Suppressor macrophage (primary cell): ENCODE data around the gene KCNQ1OT1.

Experiments
- DNase-seq, 4 experiments: peaks; one replicate each; pipeline ENCODE4 v3.0.0-alpha.2; 2020 to 2022
- total RNA-seq, 17 experiments: gene quantifications; one replicate each; lab custom pipeline; 2026; ENCODE audit warnings: mixed read lengths in 6 of 17, inconsistent platforms in 3 of 17; lab: John Stamatoyannopoulos, UW

The KCNQ1OT1 gene
- total RNA-seq: 4.6 to 40.5 (median 12.2) reads per million in 17 experiments

DNA sequence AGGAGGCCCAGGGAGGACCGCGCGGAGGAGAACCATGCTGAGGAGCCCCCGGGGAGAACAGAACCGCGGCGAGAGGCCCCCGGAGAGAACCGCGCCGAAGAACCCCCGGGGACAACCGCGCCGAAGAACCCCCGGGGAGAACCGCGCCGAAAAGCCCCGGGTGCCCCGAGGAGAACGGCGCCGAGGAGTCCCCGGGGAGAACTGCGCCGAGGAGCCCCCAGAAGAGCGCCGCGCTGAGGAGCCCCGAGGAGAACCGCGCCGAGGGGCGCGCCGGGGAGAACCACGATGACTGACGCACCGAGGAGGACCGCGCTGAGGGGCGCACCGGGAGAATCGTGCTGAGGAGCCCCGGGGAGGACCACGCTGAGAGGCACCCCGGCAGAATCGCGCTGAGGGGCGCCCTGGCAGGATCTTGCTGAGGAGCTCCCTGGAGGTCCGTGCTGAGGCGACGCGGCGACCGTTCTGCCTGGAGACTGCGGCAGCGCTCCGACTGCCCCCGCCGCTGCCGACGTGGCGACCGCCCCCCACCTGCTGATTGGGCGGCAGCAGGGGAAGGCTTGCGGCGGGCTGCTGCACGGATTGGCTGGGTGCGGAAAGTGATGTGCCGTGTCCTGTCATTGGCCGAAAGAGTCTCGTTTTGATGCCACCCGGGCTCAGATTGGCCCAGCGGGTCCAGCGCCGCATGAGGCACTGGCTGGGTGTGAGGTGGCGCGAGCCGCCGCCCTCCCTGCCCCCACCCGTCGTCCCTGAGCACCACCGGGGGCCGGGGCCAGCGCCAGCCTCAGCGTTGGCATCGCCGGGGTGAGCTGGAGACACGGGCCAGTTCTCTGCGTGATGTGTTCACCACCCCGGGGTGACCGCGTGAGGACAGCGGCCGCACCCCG lies at the start of gene KCNQ1OT1:
Gene KCNQ1OT1 (minus strand): TSS at position 464 of the 884 bp plus-strand sequence.
- DNase-seq: peak; percentile 89 to 94 (median 92)

DNA sequence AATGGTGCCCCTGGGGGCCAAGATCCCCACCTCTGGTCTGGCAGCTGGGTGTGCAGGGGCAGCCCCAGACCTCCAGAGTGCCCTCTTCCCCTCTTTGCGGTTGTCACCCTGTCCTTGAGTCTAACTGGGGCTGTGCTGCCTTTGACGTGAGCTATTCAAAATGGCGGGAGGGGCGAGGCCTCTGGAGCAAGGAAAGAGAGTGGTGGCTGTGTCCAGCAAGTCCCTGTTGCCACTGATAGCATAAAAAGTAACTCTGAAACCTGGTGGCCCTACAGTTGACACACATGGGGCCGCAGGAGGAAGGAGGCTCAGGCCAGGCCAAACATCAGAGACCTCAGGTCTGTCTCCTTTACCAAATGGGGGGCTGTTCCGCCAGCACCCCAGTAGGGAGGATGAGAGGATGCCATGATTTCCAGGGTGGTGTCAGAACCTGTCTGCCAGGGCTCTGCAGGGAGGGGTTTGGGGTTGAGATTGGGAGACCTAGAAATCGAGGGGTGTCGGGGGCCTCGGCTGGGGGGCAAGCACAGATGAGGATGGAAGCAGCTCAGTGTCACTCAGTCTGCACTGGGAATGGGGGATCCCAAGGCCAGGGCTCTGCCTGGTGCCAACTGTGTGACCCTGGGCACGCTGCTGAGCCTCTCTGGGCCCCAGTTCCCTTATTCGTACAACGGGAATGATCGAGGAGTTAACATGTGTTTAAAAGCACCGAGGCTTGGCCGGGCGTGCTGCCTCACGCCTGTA lies 49.2 kb upstream of the KCNQ1OT1 start:
- no peak for DNase-seq

DNA sequence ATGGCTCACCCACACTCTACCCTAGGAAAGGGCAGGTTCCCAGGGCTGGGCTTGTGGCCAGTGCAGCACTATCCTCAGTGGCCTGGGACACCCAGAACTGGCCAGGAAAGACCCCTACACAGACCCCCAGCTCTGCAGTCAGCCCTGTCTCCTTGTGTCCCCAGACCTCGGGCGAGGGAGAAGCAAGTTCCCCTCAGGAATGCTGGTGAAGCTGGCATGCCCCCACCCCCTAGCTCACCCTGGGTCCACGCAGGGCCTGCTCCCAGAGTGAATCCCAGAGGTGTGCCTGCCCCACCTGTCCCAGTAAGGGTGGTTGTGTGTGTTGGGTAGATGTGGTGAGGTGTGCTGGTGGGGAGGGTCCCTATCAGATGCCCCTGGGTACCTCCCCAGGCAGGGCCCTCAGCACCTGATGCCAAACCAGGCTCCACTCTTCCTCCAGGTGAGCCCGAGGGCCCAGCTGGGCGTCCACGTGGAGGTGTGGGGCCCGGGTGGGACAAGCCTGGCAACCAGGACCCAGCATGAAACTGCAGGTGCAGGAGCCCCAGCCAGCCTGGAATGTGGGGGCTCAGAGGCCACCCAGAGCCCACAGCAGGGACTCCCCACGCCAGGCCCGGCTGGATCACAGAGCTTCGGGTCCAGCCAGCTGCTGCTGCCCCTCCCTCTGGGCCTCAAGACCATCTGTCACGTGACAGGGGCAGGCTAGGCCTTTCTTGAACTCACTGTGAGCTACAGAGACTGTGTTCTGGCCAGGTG lies 48.4 kb upstream of the KCNQ1OT1 start:
- no peak for DNase-seq

- DNase-seq: no peak
Measured at GRCh38 chr11:2747248-2748027, 47.6 kb upstream of the KCNQ1OT1 start.

GRCh38 chr11:2746401-2747247 lies 46.8 kb upstream of the KCNQ1OT1 start:
- no peak for DNase-seq

GRCh38 chr11:2745511-2745910 lies 45.7 kb upstream of the KCNQ1OT1 start:
- no peak for DNase-seq

DNA sequence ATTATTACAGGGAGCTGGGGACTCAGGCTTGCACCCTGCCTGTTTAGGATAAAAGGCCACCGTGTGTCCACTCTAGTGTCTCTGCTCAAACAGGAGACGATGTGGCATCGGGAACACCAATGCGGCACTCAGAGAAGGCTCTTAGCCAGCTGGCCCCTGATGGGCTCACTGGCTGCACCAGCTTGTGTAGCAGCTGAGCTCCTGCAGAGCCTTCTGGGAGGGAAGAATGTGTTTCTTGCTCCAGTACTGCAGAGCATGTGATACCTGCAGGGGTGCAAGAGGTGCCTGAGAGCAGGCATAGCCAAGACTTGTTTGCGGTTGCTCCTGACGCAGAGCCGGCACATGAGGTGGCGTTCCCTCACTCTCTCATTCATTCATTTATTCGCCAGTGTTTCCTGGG lies 44.4 kb upstream of the KCNQ1OT1 start:
- DNase-seq: no peak

- no peak for DNase-seq
Measured at GRCh38 chr11:2743427-2744110, 43.8 kb upstream of the KCNQ1OT1 start.

DNA sequence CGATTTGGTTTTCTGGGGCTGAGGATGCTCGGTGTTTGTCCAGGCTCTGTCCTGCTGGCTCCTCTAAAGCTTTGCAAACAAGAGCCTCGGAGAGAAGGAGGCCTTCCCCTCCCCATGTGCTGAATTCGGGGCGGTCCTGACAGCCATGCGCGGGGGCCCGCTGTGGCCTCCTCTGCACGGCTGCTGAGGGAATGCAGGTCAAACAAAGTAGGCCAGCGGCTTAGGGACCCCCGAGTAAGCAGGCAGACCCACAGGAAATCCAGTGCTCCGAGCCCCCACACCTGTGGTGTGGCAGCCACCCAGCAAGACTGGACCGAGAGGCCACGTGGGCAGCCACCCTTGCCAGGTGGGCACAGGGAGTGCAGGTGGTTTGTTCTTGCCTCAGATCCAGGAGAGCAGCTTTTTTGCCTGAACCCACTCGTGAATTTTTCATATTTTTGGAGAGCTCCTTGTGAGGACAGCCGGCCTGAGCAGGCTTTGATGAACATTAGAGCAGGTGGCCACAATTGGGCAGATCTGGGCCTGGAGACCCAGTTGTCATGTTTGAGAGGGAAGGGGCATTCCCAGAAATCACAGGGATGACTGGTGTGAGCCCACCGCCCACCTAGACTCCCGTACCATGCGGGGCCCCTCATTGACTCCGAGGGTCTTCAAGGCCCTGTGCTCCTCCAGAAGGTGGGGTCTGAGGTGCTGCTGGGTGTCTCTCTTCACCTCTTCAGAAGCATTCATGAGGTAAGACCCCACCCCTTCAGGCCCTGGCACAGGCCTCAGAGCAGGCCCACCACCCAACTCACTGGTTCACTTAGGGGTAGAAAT lies 43.0 kb upstream of the KCNQ1OT1 start:
- no peak for DNase-seq

DNA sequence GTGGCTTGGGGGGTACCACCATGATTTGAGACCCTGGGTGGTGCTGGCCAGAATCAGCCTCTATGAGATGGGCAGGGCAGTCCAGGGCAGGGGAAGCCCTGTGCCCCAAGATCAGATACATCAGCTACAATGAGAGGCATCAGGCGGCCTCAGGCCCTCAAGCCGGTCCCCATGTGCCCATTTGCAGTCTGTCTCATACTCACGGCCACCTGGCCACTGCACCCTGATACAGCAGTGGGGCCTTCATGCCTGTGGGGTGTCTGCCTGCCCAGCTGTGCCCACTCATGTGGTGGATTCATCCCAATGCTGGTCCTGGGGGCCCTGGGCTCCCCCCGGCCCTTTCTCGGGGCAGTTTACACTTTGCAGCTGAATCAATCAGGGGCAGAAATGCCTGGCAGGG lies 42.4 kb upstream of the KCNQ1OT1 start:
- DNase-seq: no peak

- DNase-seq: peak; percentile 13 to 44 (median 19)
Measured at GRCh38 chr11:2741377-2742131, 41.8 kb upstream of the KCNQ1OT1 start.

DNA sequence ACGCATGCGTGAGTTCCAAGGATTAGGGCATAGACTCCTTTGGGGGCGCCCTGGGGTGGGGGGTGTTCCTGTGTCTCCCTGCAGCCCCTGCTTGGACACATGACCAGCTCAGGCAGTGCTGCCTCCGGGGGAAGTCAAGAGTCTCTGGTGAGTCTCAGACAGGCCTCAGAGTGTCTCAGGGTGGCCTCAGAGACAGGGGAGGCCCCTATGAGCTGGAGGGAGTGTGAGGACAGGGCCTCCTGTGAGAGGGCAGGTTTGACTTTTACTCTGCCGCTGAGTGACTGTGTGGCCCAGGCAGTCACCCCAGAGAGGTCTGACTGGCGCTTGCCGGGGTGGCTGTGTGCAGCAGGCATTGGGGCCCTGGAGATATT lies 41.2 kb upstream of the KCNQ1OT1 start:
- DNase-seq: no peak

DNA sequence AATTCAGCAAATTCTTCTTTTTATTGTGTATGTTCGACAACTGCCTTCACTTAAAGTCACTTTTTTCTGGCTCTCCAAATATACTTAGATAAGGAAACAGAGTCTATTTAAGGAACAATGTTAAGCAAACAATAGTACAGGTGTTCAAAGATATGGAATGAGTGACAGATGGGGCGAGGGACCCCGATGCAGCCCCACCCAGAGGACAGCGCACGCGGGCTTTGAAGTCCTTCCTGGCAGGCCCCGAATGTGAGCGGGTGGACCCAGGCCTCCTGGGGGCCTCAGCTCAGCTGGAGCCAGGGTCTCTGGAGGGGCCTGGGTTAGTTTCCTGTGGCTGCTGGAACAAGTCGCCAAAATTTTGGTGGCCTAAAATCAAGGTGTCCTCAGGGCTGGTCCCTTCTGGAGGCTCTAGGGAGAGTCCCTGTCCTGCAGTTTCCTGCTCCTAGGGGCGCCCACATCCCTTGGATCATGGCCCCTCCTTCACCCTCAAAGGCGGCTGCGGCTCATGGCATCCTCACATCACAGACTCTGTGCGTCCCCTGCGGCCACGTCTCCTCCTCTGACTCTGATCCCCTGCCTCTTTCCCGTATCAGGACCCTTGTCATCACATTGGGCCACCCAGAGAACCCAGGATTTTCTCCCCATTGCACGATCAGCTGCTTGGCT lies 40.6 kb upstream of the KCNQ1OT1 start:
- no peak for DNase-seq

DNA sequence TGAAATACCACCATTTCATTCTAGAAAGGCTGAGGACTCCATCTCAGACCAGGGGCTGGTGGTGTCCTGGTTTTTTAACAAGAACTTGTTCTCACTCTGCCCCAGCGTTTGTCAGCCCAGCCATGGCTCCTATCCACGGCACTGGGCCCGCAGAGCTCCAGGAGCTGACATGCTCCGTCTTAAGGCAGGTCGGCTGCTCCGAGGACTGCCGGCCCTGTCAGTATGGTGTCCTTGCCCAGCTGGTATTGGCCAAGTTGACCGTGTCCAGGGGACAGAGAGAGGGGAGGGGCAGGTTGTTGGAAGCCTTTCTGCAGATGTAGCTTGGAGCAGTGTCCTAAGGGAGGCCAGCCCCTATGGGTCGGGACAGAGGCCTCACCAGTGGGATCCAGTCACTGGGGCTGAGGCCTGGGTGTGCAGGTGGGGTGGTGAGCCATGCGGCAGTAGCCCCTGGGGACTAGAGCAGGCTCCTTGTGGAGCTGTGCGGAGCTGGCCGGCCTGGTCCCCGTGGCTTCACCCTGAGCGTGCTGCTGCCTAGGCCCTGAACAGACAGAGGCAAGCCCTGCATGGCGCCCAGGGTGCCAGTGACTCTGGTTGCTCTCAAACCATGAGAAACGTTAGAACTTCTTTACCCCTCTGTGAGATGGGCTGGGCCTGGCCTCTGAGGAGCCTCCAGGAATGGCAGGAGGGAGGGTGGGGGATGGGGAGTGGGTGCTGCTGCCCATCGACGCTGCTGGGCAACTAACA lies 39.9 kb upstream of the KCNQ1OT1 start:
- no peak for DNase-seq

DNA sequence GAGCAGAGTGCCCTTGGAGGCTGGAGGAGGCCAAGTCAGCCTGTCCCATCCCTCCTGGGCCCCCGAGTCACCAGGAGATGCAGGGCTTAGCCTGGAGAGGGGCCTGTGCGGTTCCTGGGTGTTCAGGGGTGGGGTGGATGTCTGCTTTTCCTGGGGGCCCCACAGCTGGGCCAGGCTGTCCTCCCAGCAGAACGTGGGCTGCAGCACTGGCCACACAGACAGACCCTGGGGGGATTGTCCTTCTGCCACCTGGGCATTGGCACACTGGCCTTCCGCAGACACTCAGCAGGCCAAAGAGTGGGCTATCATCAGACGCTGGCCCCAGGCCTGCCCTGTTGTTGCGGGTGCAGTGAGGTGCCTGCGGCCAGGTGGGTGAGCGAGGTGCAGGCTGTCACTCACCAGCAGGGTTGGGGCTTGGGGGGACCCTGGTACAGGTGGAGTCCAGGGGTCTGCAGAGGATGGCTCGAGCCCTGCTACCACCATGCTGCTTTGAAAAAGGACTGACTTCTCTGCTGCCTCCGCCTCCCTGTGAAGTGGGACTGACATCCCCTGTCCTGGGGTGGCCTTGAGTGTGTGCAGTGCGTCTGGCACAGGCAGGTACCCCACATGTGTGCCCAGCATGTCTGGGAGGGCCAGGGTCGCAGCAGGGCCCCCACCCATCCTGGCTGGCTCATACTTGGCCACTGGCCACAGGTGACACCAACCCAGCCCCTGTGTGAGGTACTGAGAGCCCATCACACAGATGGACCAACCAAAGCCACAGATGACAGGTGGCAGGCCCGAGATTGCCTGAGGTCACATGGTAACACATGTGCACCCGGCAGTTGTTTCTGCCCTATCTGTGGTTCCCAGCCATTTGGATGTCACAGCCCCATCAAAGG lies 39.0 kb upstream of the KCNQ1OT1 start:
- DNase-seq: no peak

GRCh38 chr11:2737866-2738265 lies 38.1 kb upstream of the KCNQ1OT1 start:
- peak; percentile 15 to 51 (median 34) for DNase-seq

DNA sequence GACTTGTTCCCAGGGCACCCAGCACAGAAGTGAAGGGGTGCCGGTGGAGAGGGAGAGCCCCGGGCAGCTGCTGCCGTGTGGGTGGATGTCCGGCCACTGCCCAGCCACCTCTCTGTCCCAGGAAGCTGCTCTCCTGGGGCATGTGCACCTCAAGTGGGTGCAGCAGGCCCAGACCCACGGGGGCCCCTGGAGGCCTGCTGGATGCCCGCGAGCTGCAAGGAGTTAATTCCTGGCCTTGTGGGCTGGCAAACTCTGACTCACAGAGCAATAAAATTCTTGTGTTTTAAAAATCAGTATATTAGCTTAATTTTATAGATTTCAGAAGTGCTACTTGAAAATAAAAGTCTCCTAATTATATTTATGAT lies 37.4 kb upstream of the KCNQ1OT1 start:
- DNase-seq: no peak
